HCT116 (cell line): ENCODE results near the gene TXLNG.

Experiments used
- CEBPB ChIP-seq: IDR thresholded peaks from 2 replicates; pipeline ENCODE4 v1.6.1; 2012; ENCODE audit warnings: low read depth
- ELF1 ChIP-seq: IDR thresholded peaks from 2 replicates; pipeline ENCODE4 v1.6.1; 2012; ENCODE audit warnings: low read depth, borderline replicate concordance
- EZH2 ChIP-seq: fragments of 200-600 bp; sonication (generic); IDR thresholded peaks from 2 replicates; pipeline ENCODE4 v1.6.1; 2017; ENCODE audit warnings: antibody characterized with exemption, mixed run types
- POLR2A ChIP-seq: IDR thresholded peaks from 2 replicates; pipeline ENCODE4 v1.7.0; 2011; ENCODE audit warnings: borderline replicate concordance; ENCODE audit not compliant: insufficient read depth, insufficient read length; ENCODE audit errors: extremely low read depth
- RAD21 ChIP-seq: IDR thresholded peaks from 2 replicates; pipeline ENCODE4 v1.6.1; 2012; ENCODE audit warnings: low read depth, mild to moderate bottlenecking
- SIN3A ChIP-seq: IDR thresholded peaks from 2 replicates; pipeline ENCODE4 v1.6.1; 2012; ENCODE audit warnings: low read depth
- TCF7L2 ChIP-seq: IDR thresholded peaks from 2 replicates; pipeline ENCODE4 v1.7.0; 2011; ENCODE audit warnings: borderline replicate concordance, inconsistent platforms; ENCODE audit not compliant: insufficient read depth, insufficient read length; ENCODE audit errors: extremely low read depth
- ZNF274 ChIP-seq: fragments of 200-500 bp; sonication (Bioruptor generic); IDR thresholded peaks from 2 replicates; pipeline ENCODE4 v1.6.1; 2014; ENCODE audit warnings: mild to moderate bottlenecking, low read depth, low read length, inconsistent platforms
- TF ChIP-seq, protein P1 (sequence below), 3 experiments: fragments of 200-600 bp in 1 of 3; sonication (generic) in 1 of 3; IDR thresholded peaks in 2 of 3; conservative IDR thresholded peaks in 1 of 3; 2 replicates each; pipeline ENCODE4 v1.5.1; 2012 to 2017; ENCODE audit warnings: low read depth in 2 of 3, low read length in 2 of 3, antibody characterized with exemption in 1 of 3, borderline replicate concordance in 1 of 3, control low read depth in 1 of 3, mild to moderate bottlenecking in 1 of 3, mixed read lengths in 1 of 3, mixed run types in 1 of 3, moderate library complexity in 1 of 3; ENCODE audit not compliant: insufficient read depth in 1 of 3

DNA sequence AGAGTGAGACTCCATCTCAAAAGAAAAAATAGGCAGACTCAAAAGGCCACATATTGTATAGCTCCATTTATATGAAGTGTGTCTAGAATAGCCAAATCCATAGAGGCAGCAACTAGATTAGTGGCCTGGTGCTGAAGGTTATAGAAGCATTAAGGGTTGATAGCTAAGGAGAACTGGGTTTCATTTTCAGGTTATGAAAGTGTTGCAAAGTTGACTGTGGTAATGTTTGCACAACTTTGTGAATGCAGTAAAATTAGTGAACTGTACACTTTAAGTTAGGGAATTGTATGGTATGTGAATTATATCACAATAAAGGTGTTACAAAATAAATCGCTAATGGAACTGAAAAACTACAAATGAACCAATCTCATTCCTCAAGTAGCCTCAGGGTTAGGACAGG lies 28.3 kb downstream of the TXLNG start:
- TF ChIP-seq, protein P1, sequence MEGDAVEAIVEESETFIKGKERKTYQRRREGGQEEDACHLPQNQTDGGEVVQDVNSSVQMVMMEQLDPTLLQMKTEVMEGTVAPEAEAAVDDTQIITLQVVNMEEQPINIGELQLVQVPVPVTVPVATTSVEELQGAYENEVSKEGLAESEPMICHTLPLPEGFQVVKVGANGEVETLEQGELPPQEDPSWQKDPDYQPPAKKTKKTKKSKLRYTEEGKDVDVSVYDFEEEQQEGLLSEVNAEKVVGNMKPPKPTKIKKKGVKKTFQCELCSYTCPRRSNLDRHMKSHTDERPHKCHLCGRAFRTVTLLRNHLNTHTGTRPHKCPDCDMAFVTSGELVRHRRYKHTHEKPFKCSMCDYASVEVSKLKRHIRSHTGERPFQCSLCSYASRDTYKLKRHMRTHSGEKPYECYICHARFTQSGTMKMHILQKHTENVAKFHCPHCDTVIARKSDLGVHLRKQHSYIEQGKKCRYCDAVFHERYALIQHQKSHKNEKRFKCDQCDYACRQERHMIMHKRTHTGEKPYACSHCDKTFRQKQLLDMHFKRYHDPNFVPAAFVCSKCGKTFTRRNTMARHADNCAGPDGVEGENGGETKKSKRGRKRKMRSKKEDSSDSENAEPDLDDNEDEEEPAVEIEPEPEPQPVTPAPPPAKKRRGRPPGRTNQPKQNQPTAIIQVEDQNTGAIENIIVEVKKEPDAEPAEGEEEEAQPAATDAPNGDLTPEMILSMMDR (IDR thresholded peaks at IDR 0.05 in 2 of 3, conservative IDR thresholded peaks at IDR 0.05 in 1 of 3; ENCODE audit: borderline replicate concordance in 1 of 3, insufficient read depth in 1 of 3, low read depth in 2 of 3, low read length in 2 of 3), result no peak
- TF ChIP-seq TCF7L2 (no peak), POLR2A (no peak), RAD21 (no peak), SIN3A (no peak), CEBPB (no peak), ELF1 (no peak), ZNF274 (no peak), EZH2 (no peak)
